ENCODE measurements around the gene ZNF343. TPM values are rescaled to one million over a fixed set of nuclear protein-coding genes. Genes with fewer than 3 reads are reported as not detected.

Gene ZNF343
- total and polyA plus RNA-seq, 7 donors, result 3.0 to 16.3 (median 10.7) TPM

- no peak overlapping the region for H3K27ac ChIP-seq
- 91 to 94% methylated on average over 3 of the region's 3 CpGs for WGBS, 2 donors
- H3K36me3 ChIP-seq, result no peaks in the 10 kb centered on the region
- TF ChIP-seq POLR2AphosphoS5 (IDR thresholded peaks at IDR 0.05) (no peak), POLR2A (IDR thresholded peaks at IDR 0.05) (no peak), CTCF (IDR thresholded peaks at IDR 0.05) (no peak), EP300 (IDR thresholded peaks at IDR 0.05) (no peak)
- no peak overlapping the region for H3K4me3 ChIP-seq
- intact Hi-C loops (cut with DNase I), result loop anchor here (10.0 kb wide), 1 partner anchor 474 kb away; no protein-coding TSS in a partner anchor
- H3K9me3 ChIP-seq, result no peaks in the 10 kb centered on the region
- H3K4me1 ChIP-seq, result peaks cover 0 to 11% (median 5%) of the 10 kb centered on the region in 4 donors
- DNase-seq, result no peak
- H3K27me3 ChIP-seq, result no peaks in the 10 kb centered on the region
These were observed 11.9 kb upstream of the ZNF343 start for GRCh38 chr20:2520617-2521016.

GRCh38 chr20:2519115-2519809, 10.5 kb upstream of the ZNF343 start:
- H3K27me3 ChIP-seq, result no peaks in the 10 kb centered on the region
- no peak for DNase-seq
- H3K4me1 ChIP-seq, result peaks cover 0 to 10% (median 5%) of the 10 kb centered on the region in 4 donors
- no peaks in the 10 kb centered on the region for H3K36me3 ChIP-seq
- H3K9me3 ChIP-seq, result no peaks in the 10 kb centered on the region
- H3K4me3 ChIP-seq, result no peak overlapping the region
- WGBS, 2 donors, result 94 to 97% methylated on average over 4 of the region's 4 CpGs
- H3K27ac ChIP-seq, result no peak overlapping the region
- intact Hi-C loops (cut with DNase I), result no loop called here
- TF ChIP-seq POLR2A (IDR thresholded peaks at IDR 0.05), result no peak
- TF ChIP-seq CTCF (IDR thresholded peaks at IDR 0.05), result no peak
- no peak for TF ChIP-seq POLR2AphosphoS5 (IDR thresholded peaks at IDR 0.05)
- TF ChIP-seq EP300 (IDR thresholded peaks at IDR 0.05), result no peak

GRCh38 chr20:2518558-2518957, 9.8 kb upstream of the ZNF343 start:
- no peak for DNase-seq
- intact Hi-C loops (cut with DNase I), result no loop called here
- Histone ChIP-seq H3K36me3 (no peaks in the 10 kb centered on the region), H3K27me3 (no peaks in the 10 kb centered on the region), H3K9me3 (no peaks in the 10 kb centered on the region), H3K4me1 (peaks cover 0 to 3% (median 0%) of the 10 kb centered on the region in 4 donors), H3K4me3 (no peak overlapping the region), H3K27ac (no peak overlapping the region)
- TF ChIP-seq POLR2A (IDR thresholded peaks at IDR 0.05) (no peak), POLR2AphosphoS5 (IDR thresholded peaks at IDR 0.05) (no peak), CTCF (IDR thresholded peaks at IDR 0.05) (no peak), EP300 (IDR thresholded peaks at IDR 0.05) (no peak)
- WGBS, 2 donors, result 83 to 86% methylated on average over 4 of the region's 4 CpGs

GRCh38 chr20:2518096-2518495, 9.4 kb upstream of the ZNF343 start:
- Histone ChIP-seq H3K27me3 (no peaks in the 10 kb centered on the region), H3K4me3 (no peak overlapping the region), H3K4me1 (no peaks in the 10 kb centered on the region), H3K27ac (no peak overlapping the region), H3K9me3 (no peaks in the 10 kb centered on the region), H3K36me3 (no peaks in the 10 kb centered on the region)
- DNase-seq, result no peak
- 69 to 86% methylated on average over 10 of the region's 10 CpGs for WGBS, 2 donors
- TF ChIP-seq POLR2A (IDR thresholded peaks at IDR 0.05) (no peak), EP300 (IDR thresholded peaks at IDR 0.05) (no peak), POLR2AphosphoS5 (IDR thresholded peaks at IDR 0.05) (no peak), CTCF (IDR thresholded peaks at IDR 0.05) (no peak)
- intact Hi-C loops (cut with DNase I), result no loop called here

- TF ChIP-seq CTCF (IDR thresholded peaks at IDR 0.05), result no peak
- no peak for TF ChIP-seq POLR2AphosphoS5 (IDR thresholded peaks at IDR 0.05)
- TF ChIP-seq POLR2A (IDR thresholded peaks at IDR 0.05), result no peak
- no peak for TF ChIP-seq EP300 (IDR thresholded peaks at IDR 0.05)
- H3K4me1 ChIP-seq, result no peaks in the 10 kb centered on the region
- no peak for DNase-seq
- intact Hi-C loops (cut with DNase I), result no loop called here
- no peak overlapping the region for H3K27ac ChIP-seq
- no peaks in the 10 kb centered on the region for H3K9me3 ChIP-seq
- H3K4me3 ChIP-seq, result no peak overlapping the region
- 80 to 82% methylated on average over 2 of the region's 2 CpGs for WGBS, 2 donors
- H3K36me3 ChIP-seq, result no peaks in the 10 kb centered on the region
- no peaks in the 10 kb centered on the region for H3K27me3 ChIP-seq
These were observed 7.7 kb upstream of the ZNF343 start for GRCh38 chr20:2516399-2516798.
